Measurements from ENCODE around the gene IL12B. TPM values are rescaled to one million over a fixed set of nuclear protein-coding genes. Genes with fewer than 3 reads are reported as not detected.
A peak's percentile ranks its signal among the peaks of the same experiment; 100 is the strongest.
"Not testable (repeated sequence)": the region's sequence is repeated elsewhere in the genome, so short reads cannot be mapped to it uniquely, and the experiment has no call there.

Gene IL12B
- polyA plus RNA-seq, 3 donors from 2014 or later = not detected

- DNase-seq = no peak
- Mint-ChIP-seq H3K4me1 (no peaks in the 10 kb centered on the region), H3K36me3 (no peaks in the 10 kb centered on the region), H3K27me3 (ENCODE audit: low read depth in 3 of 3) (peaks cover 3 to 5% (median 3%) of the 10 kb centered on the region in 3 donors), H3K4me3 (no peak overlapping the region), H3K27ac (no peak overlapping the region), H3K9me3 (peaks cover 0 to 1% (median 0%) of the 10 kb centered on the region in 6 donors)
These were observed 8.1 kb downstream of the IL12B start for GRCh38 chr5:159322180-159322579.

DNA sequence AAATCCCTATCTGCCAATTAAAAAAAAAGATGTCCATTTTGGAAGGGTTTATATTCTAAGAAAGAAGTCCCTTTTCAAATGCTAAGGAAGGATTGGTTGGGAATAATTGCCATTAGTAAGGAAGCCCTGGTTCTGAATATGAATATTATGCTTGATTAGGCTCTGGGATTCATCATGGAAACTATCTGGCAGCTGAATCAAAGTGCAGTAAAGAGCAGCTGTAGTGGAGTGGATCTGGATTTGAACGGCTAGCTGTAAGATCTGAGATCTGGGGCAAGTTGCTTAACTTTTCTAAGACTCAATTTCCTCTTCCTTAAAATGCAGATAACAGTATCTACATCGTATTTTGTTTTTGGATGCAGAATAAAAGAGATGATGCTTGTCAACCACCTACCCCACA is 10.5 kb downstream of the IL12B start:
- no peak for DNase-seq
- no peaks in the 10 kb centered on the region for H3K36me3 Mint-ChIP-seq
- H3K4me3 Mint-ChIP-seq = no peak overlapping the region
- no peaks in the 10 kb centered on the region for H3K9me3 Mint-ChIP-seq
- no peak overlapping the region for H3K27ac Mint-ChIP-seq
- no peaks in the 10 kb centered on the region for H3K4me1 Mint-ChIP-seq
- peaks cover under 1 to 3% (median 3%) of the 10 kb centered on the region in 3 donors for H3K27me3 Mint-ChIP-seq (ENCODE audit: low read depth in 3 of 3)

DNA sequence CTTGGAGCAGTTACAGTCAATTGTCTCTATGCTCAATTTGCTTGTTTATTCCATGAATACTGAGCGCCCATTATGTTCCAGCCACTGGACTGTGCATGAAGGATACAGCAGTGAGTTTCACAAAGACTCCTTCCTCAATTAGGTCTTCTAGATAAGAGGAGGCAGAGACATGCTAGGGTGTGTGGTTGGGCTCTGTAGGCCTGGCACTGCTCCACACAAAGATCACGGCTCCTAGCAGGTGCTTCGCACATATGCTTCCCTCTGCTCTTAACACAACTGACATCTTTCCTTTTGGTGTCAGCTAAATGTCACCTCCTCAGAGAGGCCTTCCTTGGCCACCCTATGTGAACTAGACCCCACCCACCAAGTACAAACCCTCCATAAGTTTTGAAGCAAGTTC is 10.9 kb downstream of the IL12B start:
- Mint-ChIP-seq H3K9me3 (no peaks in the 10 kb centered on the region), H3K36me3 (no peaks in the 10 kb centered on the region), H3K4me3 (no peak overlapping the region), H3K27ac (no peak overlapping the region), H3K27me3 (ENCODE audit: low read depth in 3 of 3) (peaks cover 0 to 3% (median 3%) of the 10 kb centered on the region in 3 donors), H3K4me1 (no peaks in the 10 kb centered on the region)
- no peak for DNase-seq

GRCh38 chr5:159318448-159318847 is 11.8 kb downstream of the IL12B start:
- peaks cover 0 to 3% (median 2%) of the 10 kb centered on the region in 3 donors for H3K27me3 Mint-ChIP-seq (ENCODE audit: low read depth in 3 of 3)
- no peak for DNase-seq
- no peak overlapping the region for H3K27ac Mint-ChIP-seq
- H3K9me3 Mint-ChIP-seq = no peaks in the 10 kb centered on the region
- H3K4me1 Mint-ChIP-seq = no peaks in the 10 kb centered on the region
- no peak overlapping the region for H3K4me3 Mint-ChIP-seq
- no peaks in the 10 kb centered on the region for H3K36me3 Mint-ChIP-seq

- Mint-ChIP-seq H3K4me3 (no peak overlapping the region), H3K4me1 (no peaks in the 10 kb centered on the region), H3K9me3 (no peaks in the 10 kb centered on the region), H3K27ac (no peak overlapping the region), H3K27me3 (ENCODE audit: low read depth in 3 of 3) (peaks cover 0 to 2% (median 0%) of the 10 kb centered on the region in 3 donors), H3K36me3 (no peaks in the 10 kb centered on the region)
- DNase-seq = no peak
These were observed 12.4 kb downstream of the IL12B start for GRCh38 chr5:159317849-159318248.

DNA sequence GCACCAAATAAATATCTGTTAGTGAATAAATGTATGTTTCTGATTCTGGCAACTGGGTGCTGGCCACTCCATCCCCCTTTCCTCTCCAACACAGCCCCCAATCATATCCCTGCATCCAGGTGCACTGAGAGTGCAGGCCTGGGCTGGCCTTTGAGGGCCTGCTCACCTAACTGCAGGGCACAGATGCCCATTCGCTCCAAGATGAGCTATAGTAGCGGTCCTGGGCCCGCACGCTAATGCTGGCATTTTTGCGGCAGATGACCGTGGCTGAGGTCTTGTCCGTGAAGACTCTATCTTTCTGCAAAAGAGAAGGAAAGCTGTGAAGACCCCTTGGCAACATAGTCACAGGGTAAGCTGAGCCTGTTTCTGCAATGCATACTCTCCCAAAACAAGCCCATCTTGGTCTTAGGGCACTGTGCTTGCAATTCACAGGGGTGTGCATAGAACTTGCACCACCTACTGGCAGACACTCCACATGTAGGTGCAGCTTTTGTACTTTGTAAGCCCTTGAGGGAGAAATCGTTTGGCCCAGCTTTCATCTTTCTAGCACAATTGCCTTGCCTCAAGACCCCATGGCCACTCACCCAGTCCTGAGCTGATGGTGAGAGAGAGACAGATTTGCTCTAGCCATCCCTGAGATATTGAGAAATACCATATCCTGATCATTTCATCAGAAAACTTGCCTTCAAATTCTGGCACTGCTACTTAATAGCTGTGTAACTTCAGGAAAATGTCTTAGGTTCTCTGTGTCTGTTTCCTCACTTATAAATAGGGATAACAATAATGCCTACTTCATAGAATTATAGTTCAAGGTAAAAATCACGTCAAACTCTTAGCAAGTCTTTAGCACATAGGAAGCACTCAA is 13.5 kb downstream of the IL12B start:
- Mint-ChIP-seq H3K36me3 (no peaks in the 10 kb centered on the region), H3K9me3 (no peaks in the 10 kb centered on the region), H3K27ac (no peak overlapping the region), H3K4me1 (no peaks in the 10 kb centered on the region), H3K27me3 (ENCODE audit: low read depth in 3 of 3) (peaks cover 0 to 3% (median 2%) of the 10 kb centered on the region in 3 donors), H3K4me3 (no peak overlapping the region)
- peak in 2 of 3 donors; percentile 11 to 25 for DNase-seq

DNA sequence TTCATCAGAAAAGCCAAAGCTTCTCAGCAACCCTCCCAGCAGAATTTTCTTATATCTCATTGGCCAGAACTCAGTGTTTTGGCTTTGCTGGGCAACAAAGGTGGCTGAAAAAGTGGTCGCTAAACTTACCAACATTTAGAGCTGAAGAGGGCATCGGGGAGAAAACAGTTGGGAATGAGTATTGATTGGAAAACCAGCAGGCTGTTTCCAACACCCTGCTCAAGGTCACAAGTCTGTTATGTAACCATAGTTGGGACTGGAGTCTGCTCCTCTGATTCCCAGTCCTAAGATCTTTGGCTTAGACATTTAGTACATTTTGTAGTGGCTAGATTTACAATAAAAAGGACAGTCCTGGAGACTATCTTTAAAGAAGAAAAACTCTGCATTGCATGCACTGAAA is 17.1 kb downstream of the IL12B start:
- no peak for DNase-seq
- Mint-ChIP-seq H3K9me3 (no peaks in the 10 kb centered on the region), H3K4me1 (peaks cover 0 to 2% of the 10 kb centered on the region in 2 donors), H3K27ac (no peak overlapping the region), H3K4me3 (no peak overlapping the region), H3K27me3 (ENCODE audit: low read depth in 3 of 3) (peaks cover 2 to 20% (median 5%) of the 10 kb centered on the region in 3 donors), H3K36me3 (no peaks in the 10 kb centered on the region)

- H3K4me3 Mint-ChIP-seq = no peak overlapping the region
These were observed 19.2 kb downstream of the IL12B start for GRCh38 chr5:159311063-159311462.

GRCh38 chr5:159310511-159310910 is 19.8 kb downstream of the IL12B start:
- H3K27ac Mint-ChIP-seq = no peak overlapping the region
- DNase-seq = no peak
- H3K36me3 Mint-ChIP-seq = no peaks in the 10 kb centered on the region
- no peak overlapping the region for H3K4me3 Mint-ChIP-seq
- H3K4me1 Mint-ChIP-seq = peaks cover 0 to 2% of the 10 kb centered on the region in 2 donors
- H3K27me3 Mint-ChIP-seq (ENCODE audit: low read depth in 3 of 3) = peaks cover 6 to 20% (median 6%) of the 10 kb centered on the region in 3 donors
- no peaks in the 10 kb centered on the region for H3K9me3 Mint-ChIP-seq

More at GRCh38 chr5:159311063-159311462, 19.2 kb downstream of the IL12B start:
- Mint-ChIP-seq H3K4me1 (peaks cover 0 to 2% of the 10 kb centered on the region in 2 donors), H3K9me3 (no peaks in the 10 kb centered on the region), H3K27ac (no peak overlapping the region), H3K27me3 (ENCODE audit: low read depth in 3 of 3) (peaks cover 6 to 20% (median 6%) of the 10 kb centered on the region in 3 donors), H3K36me3 (no peaks in the 10 kb centered on the region)
- no peak for DNase-seq

GRCh38 chr5:159309689-159310433 is 20.4 kb downstream of the IL12B start:
- H3K27ac Mint-ChIP-seq = no peak overlapping the region
- no peaks in the 10 kb centered on the region for H3K36me3 Mint-ChIP-seq
- no peaks in the 10 kb centered on the region for H3K9me3 Mint-ChIP-seq
- H3K4me3 Mint-ChIP-seq = no peak overlapping the region
- H3K27me3 Mint-ChIP-seq (ENCODE audit: low read depth in 3 of 3) = peaks cover 6 to 20% (median 6%) of the 10 kb centered on the region in 3 donors
- DNase-seq = no peak
- peaks cover 0 to 2% of the 10 kb centered on the region in 2 donors for H3K4me1 Mint-ChIP-seq

GRCh38 chr5:159304961-159305595 is 25.2 kb downstream of the IL12B start:
- Mint-ChIP-seq H3K4me1 (peaks cover 0 to 3% of the 10 kb centered on the region in 2 donors), H3K9me3 (peaks cover 6 to 27% (median 14%) of the 10 kb centered on the region in 6 donors), H3K27me3 (ENCODE audit: low read depth in 3 of 3) (peaks cover 11 to 18% (median 12%) of the 10 kb centered on the region in 3 donors), H3K36me3 (peaks cover 8 to 17% (median 8%) of the 10 kb centered on the region in 3 donors), H3K4me3 (no peak overlapping the region), H3K27ac (no peak overlapping the region)
- DNase-seq = no peak

DNA sequence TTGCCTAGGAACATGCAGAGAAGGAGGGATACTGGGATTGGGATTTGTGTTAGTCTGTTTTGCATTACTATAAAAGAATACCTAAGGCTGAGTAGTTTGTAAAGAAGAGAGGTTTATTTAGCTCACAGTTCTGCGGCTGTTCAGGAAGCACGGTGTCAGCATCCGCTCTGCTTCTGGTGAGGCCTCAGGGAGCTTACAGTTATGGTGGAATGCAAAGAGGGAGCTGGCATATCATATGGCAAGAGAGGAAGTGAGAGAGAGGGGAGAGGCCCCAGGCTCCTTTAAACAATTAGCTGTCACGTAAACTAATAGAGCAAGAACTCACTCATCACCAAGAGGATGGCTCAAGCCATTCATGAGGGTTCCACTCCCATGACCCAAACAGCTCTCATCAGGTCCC is 27.0 kb downstream of the IL12B start:
- Mint-ChIP-seq H3K27ac (no peak overlapping the region), H3K27me3 (ENCODE audit: low read depth in 3 of 3) (peaks cover 10 to 13% (median 10%) of the 10 kb centered on the region in 3 donors), H3K4me1 (peaks cover 0 to 1% of the 10 kb centered on the region in 2 donors), H3K36me3 (peaks cover 13 to 22% (median 16%) of the 10 kb centered on the region in 3 donors), H3K4me3 (no peak overlapping the region), H3K9me3 (peaks cover 13 to 44% (median 22%) of the 10 kb centered on the region in 6 donors)
- no peak for DNase-seq

DNA sequence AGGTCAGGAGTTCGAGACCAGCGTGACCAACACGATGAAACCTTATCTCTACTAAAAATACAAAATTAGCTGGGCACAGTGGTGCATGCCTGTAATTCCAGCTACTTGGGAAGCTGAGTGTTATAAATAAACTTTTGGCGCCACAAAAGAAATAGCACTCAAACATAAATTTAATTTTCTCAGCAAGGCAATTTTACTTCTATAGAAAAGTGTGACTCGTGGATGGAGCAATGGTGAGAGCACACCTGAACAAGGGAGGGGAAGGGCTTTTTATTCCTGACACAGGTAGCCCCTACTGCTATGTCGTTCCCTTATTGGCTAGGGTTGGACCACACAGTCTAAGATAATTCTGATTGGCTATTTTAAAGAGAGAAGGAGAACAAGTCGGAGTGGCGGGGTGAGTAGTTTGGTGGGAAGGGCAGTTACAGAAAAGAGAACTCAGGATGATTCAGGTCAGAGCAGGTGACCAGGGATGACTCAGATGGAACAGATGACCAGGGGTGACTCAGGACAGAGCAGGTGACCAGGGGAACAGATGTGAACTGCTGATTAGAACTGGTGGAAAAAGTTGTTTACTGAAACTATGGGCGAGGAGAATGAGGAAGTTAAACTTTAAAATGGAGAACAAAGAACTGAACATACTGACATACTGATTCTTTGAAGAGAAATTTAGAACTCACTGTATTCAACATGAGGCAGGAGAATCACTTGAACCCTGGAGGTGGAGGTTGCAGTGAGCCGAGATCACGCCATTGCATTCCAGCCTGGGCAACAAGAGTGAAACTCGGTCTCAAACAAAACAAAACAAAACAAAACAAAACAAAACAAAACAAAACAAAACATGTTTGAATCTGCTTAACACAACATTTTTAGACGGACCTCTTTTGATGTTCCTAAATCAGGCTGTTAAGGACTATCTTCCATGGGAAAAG is 28.1 kb downstream of the IL12B start:
- peaks cover 13 to 53% (median 23%) of the 10 kb centered on the region in 6 donors for H3K9me3 Mint-ChIP-seq
- not testable (repeated sequence) for DNase-seq, H3K4me1 Mint-ChIP-seq, H3K4me3 Mint-ChIP-seq, H3K27ac Mint-ChIP-seq
- peaks cover 13 to 27% (median 16%) of the 10 kb centered on the region in 3 donors for H3K36me3 Mint-ChIP-seq
- H3K27me3 Mint-ChIP-seq (ENCODE audit: low read depth in 3 of 3) = peaks cover 8 to 16% (median 9%) of the 10 kb centered on the region in 3 donors

Data from immature natural killer cell (primary cell).